GM12878 (cell line): ENCODE measurements around the gene PPHLN1. TPM values are rescaled to one million over a fixed set of nuclear protein-coding genes. Genes with fewer than 3 reads are reported as not detected.

ENCODE experiments used
- MYC ChIP-seq: IDR thresholded peaks from 2 replicates; pipeline ENCODE4 v1.6.1; 2011; ENCODE audit warnings: mild to moderate bottlenecking, low read length, moderate library complexity, inconsistent platforms; ENCODE audit not compliant: insufficient read depth, insufficient replicate concordance, insufficient read length, severe bottlenecking
- PBX3 ChIP-seq: IDR thresholded peaks from 2 replicates; pipeline ENCODE4 v1.6.1; 2011; ENCODE audit warnings: mild to moderate bottlenecking, low read depth, low read length, moderate library complexity; ENCODE audit not compliant: insufficient replicate concordance
- POU2F2 ChIP-seq: IDR thresholded peaks from 3 replicates; pipeline ENCODE4 v1.6.1; 2011; ENCODE audit warnings: low read depth, mild to moderate bottlenecking, low read length, borderline replicate concordance
- YBX1 ChIP-seq: fragments of 450-650 bp; IDR thresholded peaks from 2 replicates; pipeline ENCODE4 v1.6.1; 2016; ENCODE audit warnings: antibody characterized with exemption
- ZNF274 ChIP-seq: IDR thresholded peaks from one replicate; pipeline ENCODE4 v1.8.0; 2011; ENCODE audit not compliant: insufficient read length, insufficient read depth
- polyA plus RNA-seq, 11 experiments: library from polyadenylated mRNA; depleted of rRNA in 4 of 11; unstranded in 6 of 11; stranded (reverse) in 5 of 11; fragments of >200 nt; fragmentation: Nextera tagmentation in 4 of 11; fragmentation: Illumina TruSeq in 1 of 11; extraction: Ambion mirVana in 4 of 11; extraction: Trizol in 1 of 11; gene quantifications; 1 replicate in 1 of 11; 2 replicates in 10 of 11; pipeline versions ENCODE4 v1.2.1 to v1.2.3, GENCODE V29; 2011 to 2016; ENCODE audit warnings: inconsistent platforms in 2 of 11, missing spikeins in 2 of 11, low read depth in 1 of 11
- total RNA-seq, 4 experiments: library from RNA; depleted of rRNA in 3 of 4; stranded (reverse); fragments of >200 nt in 3 of 4; fragmentation: Illumina TruSeq in 1 of 4; extraction: Trizol in 1 of 4; gene quantifications; 2 replicates each; pipeline versions ENCODE4 v1.2.1 to v1.2.3, GENCODE V29; 2013 to 2021
- TF ChIP-seq, protein P1 (sequence below): fragments of 450-650 bp; IDR thresholded peaks from 2 replicates; pipeline ENCODE4 v1.6.1; 2016; ENCODE audit warnings: mild to moderate bottlenecking
- TF ChIP-seq, protein P2 (sequence below): fragments of 450-650 bp; formaldehyde crosslinking; IDR thresholded peaks from 2 replicates; pipeline ENCODE4 v1.5.0; 2022; ENCODE audit warnings: mild to moderate bottlenecking, missing genetic modification characterization
- TF ChIP-seq, protein P3 (sequence below): IDR thresholded peaks from 2 replicates; pipeline ENCODE4 v1.6.1; 2011; ENCODE audit warnings: low read depth, low read length, improper control_type of control experiment, borderline replicate concordance

PPHLN1 gene
- total and polyA plus RNA-seq, 10 of the 15 experiments (the other 5 are each of a cell fraction or from before 2014, with no cell fraction given): 73.6 to 117 (median 92.1) TPM

- TF ChIP-seq, protein P1, sequence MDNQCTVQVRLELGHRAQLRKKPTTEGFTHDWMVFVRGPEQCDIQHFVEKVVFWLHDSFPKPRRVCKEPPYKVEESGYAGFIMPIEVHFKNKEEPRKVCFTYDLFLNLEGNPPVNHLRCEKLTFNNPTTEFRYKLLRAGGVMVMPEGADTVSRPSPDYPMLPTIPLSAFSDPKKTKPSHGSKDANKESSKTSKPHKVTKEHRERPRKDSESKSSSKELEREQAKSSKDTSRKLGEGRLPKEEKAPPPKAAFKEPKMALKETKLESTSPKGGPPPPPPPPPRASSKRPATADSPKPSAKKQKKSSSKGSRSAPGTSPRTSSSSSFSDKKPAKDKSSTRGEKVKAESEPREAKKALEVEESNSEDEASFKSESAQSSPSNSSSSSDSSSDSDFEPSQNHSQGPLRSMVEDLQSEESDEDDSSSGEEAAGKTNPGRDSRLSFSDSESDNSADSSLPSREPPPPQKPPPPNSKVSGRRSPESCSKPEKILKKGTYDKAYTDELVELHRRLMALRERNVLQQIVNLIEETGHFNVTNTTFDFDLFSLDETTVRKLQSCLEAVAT: peak; percentile 60; the same call in 1 of the 2 replicates
- no peak for TF ChIP-seq ZNF274
- TF ChIP-seq, protein P2, sequence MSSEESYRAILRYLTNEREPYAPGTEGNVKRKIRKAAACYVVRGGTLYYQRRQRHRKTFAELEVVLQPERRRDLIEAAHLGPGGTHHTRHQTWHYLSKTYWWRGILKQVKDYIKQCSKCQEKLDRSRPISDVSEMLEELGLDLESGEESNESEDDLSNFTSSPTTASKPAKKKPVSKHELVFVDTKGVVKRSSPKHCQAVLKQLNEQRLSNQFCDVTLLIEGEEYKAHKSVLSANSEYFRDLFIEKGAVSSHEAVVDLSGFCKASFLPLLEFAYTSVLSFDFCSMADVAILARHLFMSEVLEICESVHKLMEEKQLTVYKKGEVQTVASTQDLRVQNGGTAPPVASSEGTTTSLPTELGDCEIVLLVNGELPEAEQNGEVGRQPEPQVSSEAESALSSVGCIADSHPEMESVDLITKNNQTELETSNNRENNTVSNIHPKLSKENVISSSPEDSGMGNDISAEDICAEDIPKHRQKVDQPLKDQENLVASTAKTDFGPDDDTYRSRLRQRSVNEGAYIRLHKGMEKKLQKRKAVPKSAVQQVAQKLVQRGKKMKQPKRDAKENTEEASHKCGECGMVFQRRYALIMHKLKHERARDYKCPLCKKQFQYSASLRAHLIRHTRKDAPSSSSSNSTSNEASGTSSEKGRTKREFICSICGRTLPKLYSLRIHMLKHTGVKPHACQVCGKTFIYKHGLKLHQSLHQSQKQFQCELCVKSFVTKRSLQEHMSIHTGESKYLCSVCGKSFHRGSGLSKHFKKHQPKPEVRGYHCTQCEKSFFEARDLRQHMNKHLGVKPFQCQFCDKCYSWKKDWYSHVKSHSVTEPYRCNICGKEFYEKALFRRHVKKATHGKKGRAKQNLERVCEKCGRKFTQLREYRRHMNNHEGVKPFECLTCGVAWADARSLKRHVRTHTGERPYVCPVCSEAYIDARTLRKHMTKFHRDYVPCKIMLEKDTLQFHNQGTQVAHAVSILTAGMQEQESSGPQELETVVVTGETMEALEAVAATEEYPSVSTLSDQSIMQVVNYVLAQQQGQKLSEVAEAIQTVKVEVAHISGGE (CRISPR knock-in tag): no peak
- TF ChIP-seq, protein P3, sequence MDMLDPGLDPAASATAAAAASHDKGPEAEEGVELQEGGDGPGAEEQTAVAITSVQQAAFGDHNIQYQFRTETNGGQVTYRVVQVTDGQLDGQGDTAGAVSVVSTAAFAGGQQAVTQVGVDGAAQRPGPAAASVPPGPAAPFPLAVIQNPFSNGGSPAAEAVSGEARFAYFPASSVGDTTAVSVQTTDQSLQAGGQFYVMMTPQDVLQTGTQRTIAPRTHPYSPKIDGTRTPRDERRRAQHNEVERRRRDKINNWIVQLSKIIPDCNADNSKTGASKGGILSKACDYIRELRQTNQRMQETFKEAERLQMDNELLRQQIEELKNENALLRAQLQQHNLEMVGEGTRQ: no peak
- TF ChIP-seq POU2F2: peak; percentile 96
- TF ChIP-seq YBX1: no peak
- TF ChIP-seq MYC: no peak
- peak; percentile 52 for TF ChIP-seq PBX3
- TF ChIP-seq, all 136 proteins: peak for 71
These were observed 26.3 kb upstream of the PPHLN1 start (continued) for GRCh38 chr12:42299392-42300308.
